K562 (cell line): Measurements from ENCODE around the gene RGPD8. TPM values are rescaled to one million over a fixed set of nuclear protein-coding genes. Genes with fewer than 3 reads are reported as not detected.

ENCODE experiments used
- ATAC-seq: fragments of 200-7000 bp; cut with Tn5 transposase; 3 replicates; pipeline ENCODE4 v1.9.1; 2020; ENCODE audit warnings: moderate library complexity
- BruUV-seq: library from RNA; stranded (reverse); fragments of 400-500 nt; replicated peaks from 2 replicates; lab custom pipeline; 2021; lab: Mats Ljungman, UMichigan
- CTCF ChIA-PET: fragments of 300-600 bp; formaldehyde crosslinking; extraction: SDS; loops from one replicate; lab custom pipeline; 2021; ENCODE audit warnings: low intra/inter-chr PET ratio; lab: Yijun Ruan, JAX
- POLR2A ChIA-PET: fragments of 300-600, 350-650 bp; sonication (Branson Sonifier 250); formaldehyde crosslinking; extraction: SDS; loops from one replicate; lab custom pipeline; 2021; ENCODE audit warnings: antibody characterized with exemption, inconsistent platforms; lab: Yijun Ruan, JAX
- DNase-seq, 4 experiments: peaks; one replicate each; pipeline versions ENCODE4 v3.0.0 to v3.0.0-alpha.2; 2011 to 2018; ENCODE audit warnings: low spot score in 3 of 4, mixed read lengths in 3 of 4; ENCODE audit errors: extremely low read depth in 1 of 4
- FAIRE-seq: peaks from 2 replicates; lab custom pipeline; 2011; peaks lifted over from hg19 to GRCh38; lab: Jason Lieb, UNC
- H2AFZ ChIP-seq: 2 replicates; pipeline ENCODE4 v1.6.0; 2011; ENCODE audit warnings: low read depth, low read length, control low read depth, inconsistent platforms
- H3K27ac ChIP-seq: fragments of 200-600 bp; 3 replicates; pipeline ENCODE4 v1.8.0; 2011; ENCODE audit warnings: low read depth, mild to moderate bottlenecking, control low read depth, inconsistent platforms, low read length, moderate library complexity, mixed read lengths; ENCODE audit errors: extremely low read depth
- H3K27me3 ChIP-seq, 2 experiments: fragments of 300-600 bp in 1 of 2; 2 replicates in 1 of 2; 3 replicates in 1 of 2; pipeline versions ENCODE4 v1.6.0 to v1.8.0; 2011; ENCODE audit warnings: inconsistent platforms in 2 of 2, low read length in 2 of 2, mild to moderate bottlenecking in 1 of 2, mixed read lengths in 1 of 2, moderate library complexity in 1 of 2; ENCODE audit not compliant: control insufficient read depth in 2 of 2, insufficient read depth in 2 of 2
- H3K36me3 ChIP-seq: fragments of 300-600 bp; 3 replicates; pipeline ENCODE4 v1.8.0; 2011; ENCODE audit warnings: mild to moderate bottlenecking, low read length, inconsistent platforms; ENCODE audit not compliant: control insufficient read depth, insufficient read depth
- H3K4me1 ChIP-seq, 2 experiments: fragments of 200-600 bp in 1 of 2; replicated peaks in 1 of 2; 2 replicates in 1 of 2; 3 replicates in 1 of 2; pipeline versions ENCODE4 v1.5.1 to v1.8.0; 2011; ENCODE audit warnings: inconsistent platforms in 2 of 2, low read length in 2 of 2, mild to moderate bottlenecking in 1 of 2, mixed read lengths in 1 of 2, moderate library complexity in 1 of 2; ENCODE audit not compliant: control insufficient read depth in 2 of 2, insufficient read depth in 2 of 2
- H3K4me2 ChIP-seq: 2 replicates; pipeline ENCODE4 v1.6.1; 2011; ENCODE audit warnings: low read length, control low read depth, inconsistent platforms, mixed read lengths; ENCODE audit not compliant: insufficient read depth
- H3K4me3 ChIP-seq: fragments of 200-600 bp; sonication (generic), shearing (Covaris generic); 2 replicates; pipeline ENCODE4 v1.5.1; 2016; ENCODE audit warnings: control low read depth, inconsistent platforms
- H3K79me2 ChIP-seq: fragments of 200-600 bp; 3 replicates; pipeline ENCODE4 v1.8.0; 2011; ENCODE audit warnings: low read length, inconsistent platforms; ENCODE audit not compliant: control insufficient read depth, insufficient read depth
- H3K9ac ChIP-seq, 2 experiments: 2 replicates each; pipeline versions ENCODE4 v1.6.0 to v1.6.1; 2011; ENCODE audit warnings: low read depth in 2 of 2, low read length in 2 of 2, control low read depth in 1 of 2, inconsistent platforms in 1 of 2, mild to moderate bottlenecking in 1 of 2, mixed read lengths in 1 of 2; ENCODE audit not compliant: insufficient read depth in 1 of 2
- H3K9me1 ChIP-seq: one replicate; pipeline ENCODE4 v1.6.0; 2011; ENCODE audit warnings: inconsistent platforms, mild to moderate bottlenecking, low read length, moderate library complexity; ENCODE audit not compliant: control insufficient read depth, insufficient read depth
- H3K9me3 ChIP-seq: replicated peaks from 2 replicates; pipeline ENCODE4 v1.5.1; 2011; ENCODE audit warnings: low read depth, low read length, inconsistent platforms; ENCODE audit not compliant: control insufficient read depth, insufficient read depth
- H4K20me1 ChIP-seq: replicated peaks from 2 replicates; pipeline ENCODE4 v1.6.1; 2011; ENCODE audit warnings: low read length, inconsistent platforms, mixed read lengths; ENCODE audit not compliant: control insufficient read depth, insufficient read depth
- CBX2 ChIP-seq: fragments of 200-600 bp; sonication (generic); IDR thresholded peaks from one replicate; pipeline ENCODE4 v1.6.1; 2012; ENCODE audit warnings: mild to moderate bottlenecking, low read length, inconsistent platforms; ENCODE audit not compliant: insufficient read depth, poor library complexity, severe bottlenecking
- CBX8 ChIP-seq: fragments of 200-600 bp; sonication (generic); IDR thresholded peaks from 2 replicates; pipeline ENCODE4 v1.6.1; 2012; ENCODE audit warnings: borderline replicate concordance, mixed run types, low read depth, mild to moderate bottlenecking, moderate library complexity, mixed read lengths, low read length, control low read depth, inconsistent platforms; ENCODE audit not compliant: poor library complexity, severe bottlenecking; ENCODE audit errors: extremely low read depth
- CCNT2 ChIP-seq: IDR thresholded peaks from 2 replicates; pipeline ENCODE4 v1.6.1; 2011; ENCODE audit warnings: borderline replicate concordance, low read depth, mild to moderate bottlenecking, moderate library complexity, mixed read lengths, low read length; ENCODE audit not compliant: insufficient read length; ENCODE audit errors: extremely low read depth
- CXXC5 ChIP-seq: fragments of 250-450 bp; sonication (Bioruptor Pico); IDR thresholded peaks from 2 replicates; pipeline ENCODE4 v1.8.0; 2022; ENCODE audit warnings: inconsistent platforms, mild to moderate bottlenecking, moderate library complexity
- EHMT2 ChIP-seq: fragments of 450-650 bp; IDR thresholded peaks from 2 replicates; pipeline ENCODE4 v1.6.1; 2018; ENCODE audit warnings: antibody characterized with exemption
- FIP1L1 ChIP-seq: fragments of 200-400 bp; formaldehyde crosslinking; IDR thresholded peaks from 2 replicates; pipeline ENCODE4 v1.6.1; 2018; ENCODE audit warnings: mild to moderate bottlenecking, low read depth, low read length; ENCODE audit not compliant: poor library complexity, severe bottlenecking
- FOXP1 ChIP-seq: sonication (generic); formaldehyde crosslinking; IDR thresholded peaks from 2 replicates; pipeline ENCODE4 v1.8.0; 2022; ENCODE audit warnings: mild to moderate bottlenecking, missing genetic modification reagents
- KAT7 ChIP-seq: sonication (generic); formaldehyde crosslinking; IDR thresholded peaks from 2 replicates; pipeline ENCODE4 v1.8.0; 2022; ENCODE audit warnings: missing genetic modification reagents, mild to moderate bottlenecking, borderline replicate concordance
- NFATC3 ChIP-seq: fragments of 450-650 bp; IDR thresholded peaks from 2 replicates; pipeline ENCODE4 v1.6.1; 2017; ENCODE audit warnings: mild to moderate bottlenecking
- PRMT5 ChIP-seq: sonication (generic); formaldehyde crosslinking; IDR thresholded peaks from 2 replicates; pipeline ENCODE4 v1.5.0; 2020; ENCODE audit warnings: missing genetic modification reagents
- PYGO2 ChIP-seq: fragments of 450-650 bp; IDR thresholded peaks from 2 replicates; pipeline ENCODE4 v1.6.1; 2016; ENCODE audit warnings: mild to moderate bottlenecking, missing genetic modification characterization, moderate library complexity, missing compliant biosample characterization
- SMAD4 ChIP-seq: fragments of 250-450 bp; sonication (Bioruptor Pico); conservative IDR thresholded peaks from 2 replicates; pipeline ENCODE4 v1.8.0; 2021; ENCODE audit warnings: inconsistent platforms, mild to moderate bottlenecking, moderate library complexity
- SMC3 ChIP-seq: conservative IDR thresholded peaks from 2 replicates; pipeline ENCODE4 v1.6.1; 2011; ENCODE audit warnings: low read depth, low read length, improper control_type of control experiment; ENCODE audit not compliant: insufficient read depth
- XRCC3 ChIP-seq: fragments of 450-650 bp; IDR thresholded peaks from 2 replicates; pipeline ENCODE4 v1.6.1; 2017; ENCODE audit warnings: mild to moderate bottlenecking, moderate library complexity
- XRCC4 ChIP-seq: IDR thresholded peaks from one replicate; pipeline ENCODE4 v1.6.1; 2011; ENCODE audit not compliant: insufficient read depth, insufficient read length; ENCODE audit errors: extremely low read depth
- ZBTB2 ChIP-seq: fragments of 450-650 bp; IDR thresholded peaks from 2 replicates; pipeline ENCODE4 v1.6.1; 2016; ENCODE audit warnings: antibody characterized with exemption
- ZFX ChIP-seq: sonication (generic); formaldehyde crosslinking; IDR thresholded peaks from 2 replicates; pipeline ENCODE4 v1.8.0; 2022; ENCODE audit warnings: mild to moderate bottlenecking, missing genetic modification reagents, moderate library complexity
- ZNF384 ChIP-seq: IDR thresholded peaks from 2 replicates; pipeline ENCODE4 v1.6.1; 2012; ENCODE audit warnings: low read depth, low read length, improper control_type of control experiment
- ZNF75A ChIP-seq: fragments of 450-650 bp; formaldehyde crosslinking; IDR thresholded peaks from 2 replicates; pipeline ENCODE4 v1.4.0; 2020; ENCODE audit warnings: mild to moderate bottlenecking
- WGBS: fragments of 100-300 bp; shearing (Covaris generic); methylation state at CpG from one replicate; pipeline ENCODE4 v1.1.6; 2016; ENCODE audit warnings: low coverage, mixed read lengths; ENCODE audit not compliant: insufficient coverage; ENCODE audit errors: missing lambda C conversion rate; 5-methylcytosine and 5-hydroxymethylcytosine counted together
- in situ Hi-C: fragments of 300-500 bp; cut with MboI; formaldehyde crosslinking; loops from 4 replicates; pipeline ENCODE4 v1.15.0; 2018; ENCODE audit warnings: inconsistent platforms, mixed read lengths
- intact Hi-C: fragments of 100-400 bp; cut with micrococcal nuclease; formaldehyde crosslinking; loops from 2 replicates; pipeline ENCODE4 v1.14.2; 2022
- polyA plus RNA-seq, 8 experiments: library from polyadenylated mRNA; depleted of rRNA in 4 of 8; stranded (reverse) in 5 of 8; unstranded in 3 of 8; fragments of >200 nt; fragmentation: Nextera tagmentation in 2 of 8; fragmentation: Illumina TruSeq in 1 of 8; extraction: Ambion mirVana in 2 of 8; extraction: Trizol in 1 of 8; gene quantifications; 2 replicates each; pipeline versions ENCODE4 v1.2.1 to v1.2.3, GENCODE V29; 2011 to 2014; ENCODE audit warnings: inconsistent platforms in 1 of 8, missing spikeins in 1 of 8
- total RNA-seq, 7 experiments: library from RNA; depleted of rRNA in 6 of 7; stranded (reverse); fragments of >200 nt in 6 of 7; fragmentation: Illumina TruSeq in 2 of 7; extraction: Trizol in 2 of 7; gene quantifications; 2 replicates each; pipeline versions ENCODE4 v1.2.1 to v1.2.3, GENCODE V29; 2011 to 2021; ENCODE audit warnings: low replicate concordance in 1 of 7

The RGPD8 gene
- total and polyA plus RNA-seq, 9 of the 15 experiments (the other 6 are each of a cell fraction or from before 2014, with no cell fraction given): 0.03 to 0.47 (median 0.12) TPM; not detected in 1

GRCh38 chr2:112463256-112463655 lies 29.8 kb upstream of the RGPD8 start:
- no peak overlapping the region for H3K4me2 ChIP-seq
- H3K4me3 ChIP-seq: no peak overlapping the region
- no peaks in the 10 kb centered on the region for H3K9me1 ChIP-seq
- no peak overlapping the region for H3K9ac ChIP-seq
- FAIRE-seq (no peak), ATAC-seq (no peak), DNase-seq (no peak)
- in situ Hi-C loops: no loop called here
- H3K9me3 ChIP-seq: no peaks in the 10 kb centered on the region
- peaks cover 0 to 12% of the 10 kb centered on the region in 2 experiments; a peak in 2 of 5 replicates for H3K27me3 ChIP-seq
- POLR2A ChIA-PET: no interaction called here
- H2AFZ ChIP-seq: no peak overlapping the region
- no peaks in the 10 kb centered on the region for H3K36me3 ChIP-seq
- H3K4me1 ChIP-seq: no peaks in the 10 kb centered on the region
- CTCF ChIA-PET: no interaction called here
- H4K20me1 ChIP-seq: no peaks in the 10 kb centered on the region
- no peak overlapping the region for H3K27ac ChIP-seq
- TF ChIP-seq FOXP1 (no peak), EHMT2 (no peak), XRCC4 (no peak), PRMT5 (no peak), ZBTB2 (no peak), PYGO2 (no peak), SMC3 (no peak), ZFX (CRISPR knock-in tag) (no peak), CBX2 (no peak), XRCC3 (no peak), NFATC3 (no peak), SMAD4 (CRISPR knock-in tag) (no peak), CCNT2 (no peak), ZNF75A (CRISPR knock-in tag) (no peak), KAT7 (no peak), CBX8 (no peak), FIP1L1 (no peak), ZNF384 (no peak), CXXC5 (no peak)
- intact Hi-C loops: loop anchor here (10.0 kb wide), 1 partner anchor 118 kb away; no protein-coding TSS in a partner anchor
- no peaks in the 10 kb centered on the region for H3K79me2 ChIP-seq
- no TSS peak for BruUV-seq
- WGBS: 0% methylated on average over 1 of the region's 1 CpG
